ENCODE results near the gene FAM118A.

GRCh38 chr22:45306139-45306538, 3.6 kb upstream of the FAM118A start:
- TF ChIP-seq CTCF (IDR thresholded peaks at IDR 0.05; ENCODE audit: low read depth, low read length), result no peak
- no peak for TF ChIP-seq EZH2phosphoT487 (IDR thresholded peaks at IDR 0.05; ENCODE audit: low read depth)
